ENCODE results near the gene ALDH3B2. TPM values are rescaled to one million over a fixed set of nuclear protein-coding genes. Genes with fewer than 3 reads are reported as not detected.

Gene ALDH3B2
- total and polyA plus RNA-seq, 2 experiments from 2014 or later: not detected

DNA sequence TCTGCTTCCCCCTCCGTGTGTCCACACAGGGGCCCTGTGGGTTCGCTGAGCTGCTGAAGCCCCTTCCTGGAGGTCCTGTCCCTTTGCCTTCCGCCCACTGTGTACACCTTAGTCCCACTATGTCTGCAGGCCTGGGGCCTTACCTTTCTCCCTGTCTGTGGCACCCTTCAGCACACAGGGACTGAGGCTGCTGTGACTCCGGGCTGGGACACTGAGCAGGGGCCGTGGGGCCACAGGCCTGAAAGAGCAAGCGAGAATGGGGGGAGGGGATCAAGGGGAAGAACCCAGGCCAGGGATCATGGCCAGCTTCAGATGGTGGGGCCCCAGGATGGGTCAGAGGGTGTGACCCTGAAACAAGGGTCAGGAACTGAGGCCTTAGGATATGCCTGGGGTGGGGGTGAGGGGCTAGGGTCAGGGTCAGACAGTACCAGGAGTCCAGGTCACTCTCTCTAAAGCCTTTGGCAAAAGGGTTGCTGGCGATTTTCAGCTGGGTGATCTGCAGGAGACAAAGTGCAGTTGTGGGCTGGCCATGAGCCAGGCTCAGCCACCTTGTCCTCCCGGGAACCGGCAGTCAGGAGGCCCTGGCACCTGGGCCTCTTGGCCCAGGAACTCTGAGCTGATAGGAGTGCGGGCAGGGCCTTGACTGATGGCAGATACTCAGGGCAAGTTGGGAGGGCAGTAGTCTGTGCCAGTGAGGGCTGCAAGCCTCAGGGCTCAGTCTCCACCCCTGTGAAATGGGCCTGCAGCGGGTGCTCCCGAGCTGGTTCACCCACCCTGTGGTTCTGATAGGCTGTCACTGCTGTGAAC lies 42.0 kb downstream of the ALDH3B2 start:
- H3K27me3 ChIP-seq: no peaks in the 10 kb centered on the region
- H3K9me3 ChIP-seq (ENCODE audit: low read depth): no peaks in the 10 kb centered on the region
- H3K36me3 ChIP-seq: peaks cover 3% of the 10 kb centered on the region
- DNase-seq (ENCODE audit: low read depth in 1 of 2, low spot score in 1 of 2): no peak
- H3K4me3 ChIP-seq: no peak overlapping the region
- TF ChIP-seq, protein P1, sequence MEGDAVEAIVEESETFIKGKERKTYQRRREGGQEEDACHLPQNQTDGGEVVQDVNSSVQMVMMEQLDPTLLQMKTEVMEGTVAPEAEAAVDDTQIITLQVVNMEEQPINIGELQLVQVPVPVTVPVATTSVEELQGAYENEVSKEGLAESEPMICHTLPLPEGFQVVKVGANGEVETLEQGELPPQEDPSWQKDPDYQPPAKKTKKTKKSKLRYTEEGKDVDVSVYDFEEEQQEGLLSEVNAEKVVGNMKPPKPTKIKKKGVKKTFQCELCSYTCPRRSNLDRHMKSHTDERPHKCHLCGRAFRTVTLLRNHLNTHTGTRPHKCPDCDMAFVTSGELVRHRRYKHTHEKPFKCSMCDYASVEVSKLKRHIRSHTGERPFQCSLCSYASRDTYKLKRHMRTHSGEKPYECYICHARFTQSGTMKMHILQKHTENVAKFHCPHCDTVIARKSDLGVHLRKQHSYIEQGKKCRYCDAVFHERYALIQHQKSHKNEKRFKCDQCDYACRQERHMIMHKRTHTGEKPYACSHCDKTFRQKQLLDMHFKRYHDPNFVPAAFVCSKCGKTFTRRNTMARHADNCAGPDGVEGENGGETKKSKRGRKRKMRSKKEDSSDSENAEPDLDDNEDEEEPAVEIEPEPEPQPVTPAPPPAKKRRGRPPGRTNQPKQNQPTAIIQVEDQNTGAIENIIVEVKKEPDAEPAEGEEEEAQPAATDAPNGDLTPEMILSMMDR (IDR thresholded peaks at IDR 0.05; ENCODE audit: low read depth, low read length): no peak
- no peak overlapping the region for H3K27ac ChIP-seq
- H3K4me1 ChIP-seq (ENCODE audit: low read depth): peaks cover 14% of the 10 kb centered on the region

DNA sequence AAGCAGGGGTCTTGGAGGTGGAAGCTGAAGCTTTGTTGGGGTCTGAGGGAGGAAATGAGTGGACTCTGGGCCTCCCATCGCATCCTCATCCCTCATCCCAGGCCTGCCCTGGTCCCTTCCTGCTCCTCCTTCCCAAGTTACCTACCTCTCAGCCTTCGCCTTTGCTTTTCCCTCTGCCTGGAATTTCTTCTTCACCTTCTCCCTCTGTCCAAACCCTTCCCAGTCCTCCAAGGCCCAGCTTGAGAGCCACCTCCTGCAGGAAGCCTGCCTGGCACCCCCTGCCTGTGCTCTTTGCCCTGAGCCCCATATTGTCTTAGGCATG lies 42.6 kb downstream of the ALDH3B2 start:
- TF ChIP-seq, protein P1 (IDR thresholded peaks at IDR 0.05; ENCODE audit: low read depth, low read length): no peak
- Histone ChIP-seq H3K9me3 (ENCODE audit: low read depth) (no peaks in the 10 kb centered on the region), H3K27ac (no peak overlapping the region), H3K4me1 (ENCODE audit: low read depth) (peaks cover 14% of the 10 kb centered on the region), H3K4me3 (no peak overlapping the region), H3K27me3 (no peaks in the 10 kb centered on the region), H3K36me3 (peaks cover 6% of the 10 kb centered on the region)
- DNase-seq (ENCODE audit: low read depth in 1 of 2, low spot score in 1 of 2): no peak

DNA sequence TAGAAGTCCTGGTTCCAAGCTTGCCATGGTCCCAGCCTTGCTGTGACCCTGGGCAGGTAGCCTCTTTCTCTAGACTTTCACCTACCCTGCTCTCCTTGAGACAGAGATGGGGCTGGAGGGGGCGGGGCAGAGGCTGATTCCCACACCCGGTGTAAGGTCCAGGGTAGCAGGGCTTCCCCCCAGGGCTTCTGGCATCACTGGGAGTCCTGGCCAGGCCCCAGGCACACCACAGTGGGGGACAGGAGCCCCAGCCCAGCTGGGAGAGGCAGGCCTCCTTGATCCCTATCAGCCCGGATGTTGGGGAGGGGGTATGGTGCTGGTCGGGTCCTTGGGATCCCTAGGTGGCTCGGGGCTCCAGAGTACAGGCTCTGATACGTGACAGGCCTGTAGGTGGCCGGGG lies 43.0 kb downstream of the ALDH3B2 start:
- DNase-seq (ENCODE audit: low read depth in 1 of 2, low spot score in 1 of 2): no peak
- TF ChIP-seq, protein P1 (IDR thresholded peaks at IDR 0.05; ENCODE audit: low read depth, low read length): no peak
- Histone ChIP-seq H3K27ac (no peak overlapping the region), H3K4me1 (ENCODE audit: low read depth) (peaks cover 14% of the 10 kb centered on the region), H3K4me3 (no peak overlapping the region), H3K36me3 (peaks cover 6% of the 10 kb centered on the region), H3K9me3 (ENCODE audit: low read depth) (no peaks in the 10 kb centered on the region), H3K27me3 (no peaks in the 10 kb centered on the region)

GRCh38 chr11:67630943-67631331 lies 43.5 kb downstream of the ALDH3B2 start:
- peak overlapping the region; percentile 54 for H3K4me3 ChIP-seq
- TF ChIP-seq, protein P1 (IDR thresholded peaks at IDR 0.05; ENCODE audit: low read depth, low read length): no peak
- H3K27ac ChIP-seq: peak overlapping the region; percentile 82
- H3K36me3 ChIP-seq: peaks cover 6% of the 10 kb centered on the region
- H3K9me3 ChIP-seq (ENCODE audit: low read depth): no peaks in the 10 kb centered on the region
- DNase-seq (ENCODE audit: low read depth in 1 of 2, low spot score in 1 of 2): no peak
- peaks cover 14% of the 10 kb centered on the region for H3K4me1 ChIP-seq (ENCODE audit: low read depth)
- H3K27me3 ChIP-seq: no peaks in the 10 kb centered on the region

DNA sequence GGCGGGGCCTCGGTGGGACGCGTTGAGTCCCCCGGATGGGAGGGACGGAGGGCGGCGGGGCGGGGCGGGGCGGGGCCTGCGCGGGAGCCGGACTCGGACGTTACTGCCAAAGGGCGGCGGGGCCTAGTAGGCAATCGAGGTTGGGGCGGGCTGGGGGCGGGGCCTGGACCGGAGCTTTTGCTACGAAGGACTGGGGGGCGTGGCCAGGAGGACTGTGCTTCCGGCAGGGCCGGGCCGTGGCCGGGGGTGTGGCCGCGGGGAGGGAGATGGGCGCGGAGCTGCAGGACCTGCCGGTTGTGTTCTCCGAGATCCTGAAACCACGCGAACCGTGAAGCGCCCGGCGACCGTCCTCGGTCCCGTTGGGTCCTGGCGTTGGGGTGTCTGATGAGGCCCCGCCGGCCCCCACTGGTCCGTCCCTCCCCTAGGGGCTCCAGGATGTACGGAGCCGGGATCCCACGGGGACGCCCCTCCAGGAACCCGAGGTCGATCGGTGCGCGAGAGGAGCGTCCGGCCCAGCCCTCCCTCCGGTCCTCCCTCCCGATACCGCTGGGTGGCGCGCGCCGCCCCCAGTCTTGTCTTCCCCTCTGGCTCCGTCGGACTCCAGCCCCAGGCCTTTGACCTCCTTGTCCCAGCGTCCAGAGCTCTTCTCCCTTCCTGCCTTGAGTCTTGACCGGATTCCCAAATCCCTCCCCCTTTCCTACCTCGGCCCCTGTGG lies 44.0 kb downstream of the ALDH3B2 start:
- peak; percentile 99 to 100 for DNase-seq (ENCODE audit: low read depth in 1 of 2, low spot score in 1 of 2)
- Histone ChIP-seq H3K27me3 (no peaks in the 10 kb centered on the region), H3K27ac (peak overlapping the region; percentile 82), H3K4me1 (ENCODE audit: low read depth) (peaks cover 14% of the 10 kb centered on the region), H3K9me3 (ENCODE audit: low read depth) (no peaks in the 10 kb centered on the region), H3K4me3 (peak overlapping the region; percentile 54), H3K36me3 (peaks cover 6% of the 10 kb centered on the region)
- TF ChIP-seq, protein P1 (IDR thresholded peaks at IDR 0.05; ENCODE audit: low read depth, low read length): peak; percentile 67

All from cardiac muscle cell (in vitro differentiated cells and primary cell).